ENCODE measurements around the gene GNAT1. TPM values are rescaled to one million over a fixed set of nuclear protein-coding genes. Genes with fewer than 3 reads are reported as not detected.

The GNAT1 gene
- total and polyA plus RNA-seq, 2 of the 13 experiments (the other 11 are each of a cell fraction or from before 2014, with no cell fraction given): 0.15 TPM; not detected in 1

DNA sequence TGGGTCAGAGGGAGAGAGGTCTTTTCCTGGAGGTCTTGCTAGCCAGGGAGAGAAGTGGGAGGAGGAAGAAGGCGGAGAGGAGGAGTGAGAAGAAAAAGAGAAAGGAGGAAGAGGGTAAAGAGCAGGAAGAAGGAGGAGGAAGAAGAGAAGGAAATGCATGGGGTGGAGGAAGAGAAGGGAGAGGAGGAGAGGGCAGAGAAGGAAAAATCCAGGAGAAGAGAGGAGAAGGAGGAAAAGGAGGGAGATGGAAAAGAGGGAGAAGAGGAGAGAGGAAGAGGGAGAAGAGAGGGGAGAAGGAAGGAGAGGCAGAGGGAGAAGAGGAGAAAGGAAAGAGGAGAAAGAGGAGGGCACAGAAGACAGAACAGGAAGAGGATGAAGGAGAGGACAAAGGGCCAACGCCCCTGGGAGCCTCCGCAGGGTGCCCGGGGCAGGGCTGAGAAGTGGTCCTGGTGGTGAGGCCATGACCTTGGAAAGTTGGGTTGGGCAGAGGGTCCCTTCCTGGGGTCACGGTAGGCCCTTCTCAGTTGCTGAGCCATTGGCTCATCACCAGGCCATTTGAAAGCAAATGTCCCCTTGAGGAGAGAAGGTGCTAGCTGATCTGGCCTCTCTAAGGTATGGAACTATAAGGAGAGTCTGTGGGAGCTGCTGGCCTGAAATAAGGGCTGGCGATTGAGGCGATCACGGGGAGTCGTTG is 37.5 kb upstream of the GNAT1 start (continued):
- no peak for TF ChIP-seq HMGXB3 (CRISPR knock-in tag; IDR thresholded peaks at IDR 0.05; ENCODE audit: borderline replicate concordance)
- TF ChIP-seq ZNF891 (CRISPR knock-in tag; IDR thresholded peaks at IDR 0.05): 0 out of 2 replicates have a peak, but pooled peaks have one; percentile 31
- no peak for TF ChIP-seq ZNF280D (CRISPR knock-in tag; IDR thresholded peaks at IDR 0.05)
- TF ChIP-seq ATRX (CRISPR knock-in tag; IDR thresholded peaks at IDR 0.05; ENCODE audit: borderline replicate concordance): no peak
- TF ChIP-seq HIVEP1 (CRISPR knock-in tag; IDR thresholded peaks at IDR 0.05): no peak
- TF ChIP-seq, protein P1, sequence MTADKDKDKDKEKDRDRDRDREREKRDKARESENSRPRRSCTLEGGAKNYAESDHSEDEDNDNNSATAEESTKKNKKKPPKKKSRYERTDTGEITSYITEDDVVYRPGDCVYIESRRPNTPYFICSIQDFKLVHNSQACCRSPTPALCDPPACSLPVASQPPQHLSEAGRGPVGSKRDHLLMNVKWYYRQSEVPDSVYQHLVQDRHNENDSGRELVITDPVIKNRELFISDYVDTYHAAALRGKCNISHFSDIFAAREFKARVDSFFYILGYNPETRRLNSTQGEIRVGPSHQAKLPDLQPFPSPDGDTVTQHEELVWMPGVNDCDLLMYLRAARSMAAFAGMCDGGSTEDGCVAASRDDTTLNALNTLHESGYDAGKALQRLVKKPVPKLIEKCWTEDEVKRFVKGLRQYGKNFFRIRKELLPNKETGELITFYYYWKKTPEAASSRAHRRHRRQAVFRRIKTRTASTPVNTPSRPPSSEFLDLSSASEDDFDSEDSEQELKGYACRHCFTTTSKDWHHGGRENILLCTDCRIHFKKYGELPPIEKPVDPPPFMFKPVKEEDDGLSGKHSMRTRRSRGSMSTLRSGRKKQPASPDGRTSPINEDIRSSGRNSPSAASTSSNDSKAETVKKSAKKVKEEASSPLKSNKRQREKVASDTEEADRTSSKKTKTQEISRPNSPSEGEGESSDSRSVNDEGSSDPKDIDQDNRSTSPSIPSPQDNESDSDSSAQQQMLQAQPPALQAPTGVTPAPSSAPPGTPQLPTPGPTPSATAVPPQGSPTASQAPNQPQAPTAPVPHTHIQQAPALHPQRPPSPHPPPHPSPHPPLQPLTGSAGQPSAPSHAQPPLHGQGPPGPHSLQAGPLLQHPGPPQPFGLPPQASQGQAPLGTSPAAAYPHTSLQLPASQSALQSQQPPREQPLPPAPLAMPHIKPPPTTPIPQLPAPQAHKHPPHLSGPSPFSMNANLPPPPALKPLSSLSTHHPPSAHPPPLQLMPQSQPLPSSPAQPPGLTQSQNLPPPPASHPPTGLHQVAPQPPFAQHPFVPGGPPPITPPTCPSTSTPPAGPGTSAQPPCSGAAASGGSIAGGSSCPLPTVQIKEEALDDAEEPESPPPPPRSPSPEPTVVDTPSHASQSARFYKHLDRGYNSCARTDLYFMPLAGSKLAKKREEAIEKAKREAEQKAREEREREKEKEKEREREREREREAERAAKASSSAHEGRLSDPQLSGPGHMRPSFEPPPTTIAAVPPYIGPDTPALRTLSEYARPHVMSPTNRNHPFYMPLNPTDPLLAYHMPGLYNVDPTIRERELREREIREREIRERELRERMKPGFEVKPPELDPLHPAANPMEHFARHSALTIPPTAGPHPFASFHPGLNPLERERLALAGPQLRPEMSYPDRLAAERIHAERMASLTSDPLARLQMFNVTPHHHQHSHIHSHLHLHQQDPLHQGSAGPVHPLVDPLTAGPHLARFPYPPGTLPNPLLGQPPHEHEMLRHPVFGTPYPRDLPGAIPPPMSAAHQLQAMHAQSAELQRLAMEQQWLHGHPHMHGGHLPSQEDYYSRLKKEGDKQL (CRISPR knock-in tag; IDR thresholded peaks at IDR 0.05; ENCODE audit: low read depth): no peak
- peak; percentile 24; the same call in 1 of the 2 replicates for TF ChIP-seq ZNF598 (CRISPR knock-in tag; IDR thresholded peaks at IDR 0.05; ENCODE audit: borderline replicate concordance)
- no peak for TF ChIP-seq JDP2 (CRISPR knock-in tag; IDR thresholded peaks at IDR 0.05; ENCODE audit: borderline replicate concordance)
- TF ChIP-seq FOXC1 (CRISPR knock-in tag; IDR thresholded peaks at IDR 0.05; ENCODE audit: borderline replicate concordance): 0 out of 2 replicates have a peak, but pooled peaks have one; percentile 13
- TF ChIP-seq SOX6 (IDR thresholded peaks at IDR 0.05): no peak
- 0 out of 2 replicates have a peak, but pooled peaks have one; percentile 4 for TF ChIP-seq SOX6 (CRISPR knock-in tag; IDR thresholded peaks at IDR 0.05)
- no peak for TF ChIP-seq ZFP36L1 (CRISPR knock-in tag; IDR thresholded peaks at IDR 0.05)
- TF ChIP-seq YEATS4 (CRISPR knock-in tag; IDR thresholded peaks at IDR 0.05; ENCODE audit: borderline replicate concordance): no peak
- TF ChIP-seq SOX5 (CRISPR knock-in tag; IDR thresholded peaks at IDR 0.05; ENCODE audit: borderline replicate concordance): no peak
- no peak for TF ChIP-seq CBX5 (CRISPR knock-in tag; IDR thresholded peaks at IDR 0.05; ENCODE audit: borderline replicate concordance)

All from HepG2 (cell line).